H9 (cell line): Measurements from ENCODE around the gene NMUR1. TPM values are rescaled to one million over a fixed set of nuclear protein-coding genes. Genes with fewer than 3 reads are reported as not detected.

ENCODE experiments used
- DNase-seq: peaks from one replicate; pipeline ENCODE4 v3.0.0-alpha.2; 2017
- H2AFZ ChIP-seq: one replicate; pipeline ENCODE4 v1.6.1; 2013; ENCODE audit warnings: mild to moderate bottlenecking, low read length, control low read depth, moderate library complexity
- H2AK5ac ChIP-seq: 2 replicates; pipeline ENCODE4 v1.6.1; 2013; ENCODE audit warnings: low read length, control low read depth, mixed read lengths; ENCODE audit not compliant: insufficient read length
- H2BK120ac ChIP-seq: one replicate; pipeline ENCODE4 v1.6.1; 2013; ENCODE audit warnings: low read depth, mild to moderate bottlenecking, low read length, control low read depth, inconsistent platforms; ENCODE audit not compliant: poor library complexity, severe bottlenecking
- H2BK12ac ChIP-seq: 2 replicates; pipeline ENCODE4 v1.6.1; 2013; ENCODE audit warnings: low read length, control low read depth, mixed read lengths, low read depth; ENCODE audit not compliant: insufficient read length
- H2BK15ac ChIP-seq: 2 replicates; pipeline ENCODE4 v1.6.1; 2013; ENCODE audit warnings: low read depth, low read length, control low read depth
- H2BK20ac ChIP-seq: one replicate; pipeline ENCODE4 v1.6.1; 2013; ENCODE audit warnings: low read depth, mild to moderate bottlenecking, low read length, control low read depth, inconsistent platforms; ENCODE audit not compliant: poor library complexity, severe bottlenecking
- H2BK5ac ChIP-seq: 2 replicates; pipeline ENCODE4 v1.6.1; 2013; ENCODE audit warnings: low read length, control low read depth, mixed read lengths; ENCODE audit not compliant: insufficient read length
- H3K14ac ChIP-seq: 2 replicates; pipeline ENCODE4 v1.6.1; 2013; ENCODE audit warnings: low read length, control low read depth; ENCODE audit not compliant: insufficient read depth
- H3K18ac ChIP-seq: 2 replicates; pipeline ENCODE4 v1.6.1; 2013; ENCODE audit warnings: low read depth, mild to moderate bottlenecking, mixed read lengths, low read length, control low read depth; ENCODE audit not compliant: insufficient read length
- H3K23ac ChIP-seq: 2 replicates; pipeline ENCODE4 v1.6.1; 2013; ENCODE audit warnings: low read length, control low read depth, mixed read lengths, low read depth; ENCODE audit not compliant: insufficient read length
- H3K23me2 ChIP-seq: 2 replicates; pipeline ENCODE4 v1.6.1; 2013; ENCODE audit warnings: low read depth, mild to moderate bottlenecking, mixed read lengths, low read length, control low read depth; ENCODE audit not compliant: insufficient read length, poor library complexity, severe bottlenecking
- H3K27ac ChIP-seq: 2 replicates; pipeline ENCODE4 v1.5.1; 2013; ENCODE audit warnings: low read length, control low read depth, mixed read lengths, low read depth; ENCODE audit not compliant: insufficient read length
- H3K27me3 ChIP-seq: 2 replicates; pipeline ENCODE4 v1.6.1; 2013; ENCODE audit warnings: low read length, control low read depth, inconsistent platforms; ENCODE audit not compliant: insufficient read depth
- H3K4ac ChIP-seq: 2 replicates; pipeline ENCODE4 v1.6.1; 2013; ENCODE audit warnings: low read depth, mild to moderate bottlenecking, control low read depth, inconsistent platforms, low read length, moderate library complexity
- H3K4me1 ChIP-seq: 2 replicates; pipeline ENCODE4 v1.6.1; 2013; ENCODE audit warnings: low read length, control low read depth, inconsistent platforms; ENCODE audit not compliant: insufficient read depth
- H3K4me2 ChIP-seq: 2 replicates; pipeline ENCODE4 v1.6.1; 2013; ENCODE audit warnings: low read length, control low read depth, mixed read lengths; ENCODE audit not compliant: insufficient read length, insufficient read depth
- H3K56ac ChIP-seq: 2 replicates; pipeline ENCODE4 v1.6.1; 2013; ENCODE audit warnings: low read depth, mild to moderate bottlenecking, mixed read lengths, low read length, control low read depth; ENCODE audit not compliant: insufficient read length
- H3K79me1 ChIP-seq: 2 replicates; pipeline ENCODE4 v1.6.1; 2013; ENCODE audit warnings: low read depth, mild to moderate bottlenecking, moderate library complexity, low read length, control low read depth, inconsistent platforms; ENCODE audit not compliant: insufficient read depth, poor library complexity, severe bottlenecking
- H3K79me2 ChIP-seq: 2 replicates; pipeline ENCODE4 v1.6.1; 2013; ENCODE audit warnings: low read length, control low read depth, inconsistent platforms; ENCODE audit not compliant: insufficient read depth
- H3K9ac ChIP-seq: 2 replicates; pipeline ENCODE4 v1.6.1; 2013; ENCODE audit warnings: low read length, control low read depth, mixed read lengths; ENCODE audit not compliant: insufficient read length; ENCODE audit errors: extremely low read depth
- H3K9me3 ChIP-seq: one replicate; pipeline ENCODE4 v1.6.1; 2013; ENCODE audit warnings: low read depth, low read length, inconsistent platforms; ENCODE audit not compliant: control insufficient read depth
- H3T11ph ChIP-seq: one replicate; pipeline ENCODE4 v1.6.1; 2013; ENCODE audit warnings: mild to moderate bottlenecking, low read length, control low read depth, inconsistent platforms
- H4K20me1 ChIP-seq: one replicate; pipeline ENCODE4 v1.6.1; 2013; ENCODE audit not compliant: control insufficient read depth, insufficient read length, insufficient read depth
- H4K5ac ChIP-seq: 2 replicates; pipeline ENCODE4 v1.6.1; 2013; ENCODE audit warnings: low read depth, mild to moderate bottlenecking, mixed read lengths, low read length, control low read depth; ENCODE audit not compliant: insufficient read length
- H4K8ac ChIP-seq: replicated peaks from 2 replicates; pipeline ENCODE4 v1.6.1; 2013; ENCODE audit warnings: low read length, control low read depth, mixed read lengths, low read depth; ENCODE audit not compliant: insufficient read length
- H4K91ac ChIP-seq: 2 replicates; pipeline ENCODE4 v1.6.1; 2013; ENCODE audit warnings: low read depth, mild to moderate bottlenecking, moderate library complexity, mixed read lengths, low read length, control low read depth; ENCODE audit not compliant: insufficient read length
- H3K27ac Mint-ChIP-seq, 3 experiments: 2 replicates in 2 of 3; 3 replicates in 1 of 3; pipeline ENCODE4 v1.8.0; 2020 to 2021; ENCODE audit warnings: mixed read lengths in 3 of 3, mild to moderate bottlenecking in 1 of 3, moderate library complexity in 1 of 3
- H3K27me3 Mint-ChIP-seq: 2 replicates; pipeline ENCODE4 v1.8.0; 2021; ENCODE audit warnings: low read depth, mild to moderate bottlenecking, moderate library complexity, mixed read lengths
- H3K36me3 Mint-ChIP-seq, 3 experiments: 2 replicates in 2 of 3; 3 replicates in 1 of 3; pipeline ENCODE4 v1.8.0; 2020 to 2021; ENCODE audit warnings: low read depth in 3 of 3, mixed read lengths in 3 of 3; ENCODE audit not compliant: insufficient read depth in 1 of 3
- H3K4me1 Mint-ChIP-seq, 2 experiments: 2 replicates each; pipeline ENCODE4 v1.8.0; 2020; ENCODE audit warnings: mixed read lengths in 2 of 2
- H3K4me3 Mint-ChIP-seq, 2 experiments: 2 replicates in 1 of 2; 3 replicates in 1 of 2; pipeline ENCODE4 v1.8.0; 2020 to 2021; ENCODE audit warnings: mild to moderate bottlenecking in 2 of 2, mixed read lengths in 2 of 2, moderate library complexity in 1 of 2
- H3K9me3 Mint-ChIP-seq, 2 experiments: 2 replicates in 1 of 2; 3 replicates in 1 of 2; pipeline ENCODE4 v1.8.0; 2020; ENCODE audit warnings: mild to moderate bottlenecking in 2 of 2, mixed read lengths in 2 of 2, moderate library complexity in 1 of 2
- WGBS: extraction: QIAGEN DNeasy Blood & Tissue Kit; methylation state at CpG from one replicate; pipeline ENCODE4 v1.1.7; 2013; ENCODE audit warnings: missing lambda C conversion rate, low lambda C conversion rate, mixed read lengths; ENCODE audit not compliant: insufficient read length; ENCODE audit errors: extremely low coverage; 5-methylcytosine and 5-hydroxymethylcytosine counted together
- total RNA-seq: library from RNA; stranded (reverse); gene quantifications from 2 replicates; pipeline ENCODE4 v1.2.1, GENCODE V29; 2021
- TF ChIP-seq, protein P1 (sequence below): fragments of 200-600 bp; sonication (generic); conservative IDR thresholded peaks from 3 replicates; pipeline ENCODE4 v1.8.0; 2021; ENCODE audit warnings: antibody characterized with exemption, mild to moderate bottlenecking

The NMUR1 gene
- total RNA-seq, 1 experiment from 2014 or later, result 0.20 TPM

GRCh38 chr2:231521443-231521842 is 8.8 kb downstream of the NMUR1 start:
- H3K36me3 Mint-ChIP-seq, result no peaks in the 10 kb centered on the region

More at GRCh38 chr2:231521443-231521842, 8.8 kb downstream of the NMUR1 start:
- Histone ChIP-seq H4K91ac (no peak overlapping the region), H3K23me2 (no peaks in the 10 kb centered on the region), H3K27me3 (no peaks in the 10 kb centered on the region), H3K23ac (no peak overlapping the region), H2BK12ac (no peak overlapping the region), H3K4me2 (no peak overlapping the region), H3K79me1 (no peaks in the 10 kb centered on the region), H2BK15ac (no peak overlapping the region), H3K9me3 (no peaks in the 10 kb centered on the region), H2AFZ (no peak overlapping the region), H3K14ac (no peak overlapping the region), H2BK20ac (no peak overlapping the region), H3K4me1 (no peaks in the 10 kb centered on the region), H3T11ph (no peak overlapping the region), H3K9ac (no peak overlapping the region), H3K79me2 (no peaks in the 10 kb centered on the region), H3K4ac (no peak overlapping the region), H3K18ac (no peak overlapping the region), H2BK120ac (no peak overlapping the region), H4K8ac (no peak overlapping the region), H4K20me1 (no peaks in the 10 kb centered on the region), H3K56ac (no peak overlapping the region), H4K5ac (no peak overlapping the region), H3K27ac (no peak overlapping the region), H2BK5ac (no peak overlapping the region), H2AK5ac (no peak overlapping the region)
- WGBS, result no CpG with 5 or more reads among the region's 3 CpGs
- TF ChIP-seq, protein P1, sequence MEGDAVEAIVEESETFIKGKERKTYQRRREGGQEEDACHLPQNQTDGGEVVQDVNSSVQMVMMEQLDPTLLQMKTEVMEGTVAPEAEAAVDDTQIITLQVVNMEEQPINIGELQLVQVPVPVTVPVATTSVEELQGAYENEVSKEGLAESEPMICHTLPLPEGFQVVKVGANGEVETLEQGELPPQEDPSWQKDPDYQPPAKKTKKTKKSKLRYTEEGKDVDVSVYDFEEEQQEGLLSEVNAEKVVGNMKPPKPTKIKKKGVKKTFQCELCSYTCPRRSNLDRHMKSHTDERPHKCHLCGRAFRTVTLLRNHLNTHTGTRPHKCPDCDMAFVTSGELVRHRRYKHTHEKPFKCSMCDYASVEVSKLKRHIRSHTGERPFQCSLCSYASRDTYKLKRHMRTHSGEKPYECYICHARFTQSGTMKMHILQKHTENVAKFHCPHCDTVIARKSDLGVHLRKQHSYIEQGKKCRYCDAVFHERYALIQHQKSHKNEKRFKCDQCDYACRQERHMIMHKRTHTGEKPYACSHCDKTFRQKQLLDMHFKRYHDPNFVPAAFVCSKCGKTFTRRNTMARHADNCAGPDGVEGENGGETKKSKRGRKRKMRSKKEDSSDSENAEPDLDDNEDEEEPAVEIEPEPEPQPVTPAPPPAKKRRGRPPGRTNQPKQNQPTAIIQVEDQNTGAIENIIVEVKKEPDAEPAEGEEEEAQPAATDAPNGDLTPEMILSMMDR, result no peak
- H3K4me1 Mint-ChIP-seq, result peaks cover 3 to 5% of the 10 kb centered on the region in 2 experiments; a peak in 3 of 4 replicates
- no peak overlapping the region for H3K4me3 Mint-ChIP-seq
- no peak for DNase-seq
- H3K9me3 Mint-ChIP-seq, result no peaks in the 10 kb centered on the region
- H3K27me3 Mint-ChIP-seq, result peaks cover 5% of the 10 kb centered on the region
- H3K27ac Mint-ChIP-seq, result no peak overlapping the region
